Measurements from ENCODE around the gene CAMTA1.
"Not testable (repeated sequence)": the region's sequence is repeated elsewhere in the genome, so short reads cannot be mapped to it uniquely, and the experiment has no call there.

The CAMTA1 gene

GRCh38 chr1:7695497-7696117 is 910.4 kb downstream of the CAMTA1 start:
- DNase-seq, result no peak

- no peak for DNase-seq
These were observed 913.4 kb downstream of the CAMTA1 start for GRCh38 chr1:7698641-7699040.

GRCh38 chr1:7702365-7702764 is 917.1 kb downstream of the CAMTA1 start:
- no peak for DNase-seq

- peak in 1 of 2 experiments; percentile 17 for DNase-seq
These were observed 918.3 kb downstream of the CAMTA1 start for GRCh38 chr1:7703321-7704213.

GRCh38 chr1:7704214-7705047 is 919.2 kb downstream of the CAMTA1 start:
- DNase-seq, result peak; percentile 87 to 89

GRCh38 chr1:7705048-7705907 is 920.0 kb downstream of the CAMTA1 start:
- DNase-seq, result peak; percentile 21 to 32

GRCh38 chr1:7705908-7706216 is 920.6 kb downstream of the CAMTA1 start:
- no peak for DNase-seq

GRCh38 chr1:7707527-7707926 is 922.3 kb downstream of the CAMTA1 start:
- DNase-seq, result no peak

- DNase-seq, result not testable (repeated sequence)
These were observed 922.8 kb downstream of the CAMTA1 start for GRCh38 chr1:7708065-7708464.

GRCh38 chr1:7710859-7711258 is 925.6 kb downstream of the CAMTA1 start:
- DNase-seq, result no peak

GRCh38 chr1:7712731-7713323 is 927.6 kb downstream of the CAMTA1 start:
- no peak for DNase-seq

GRCh38 chr1:7716506-7716905 is 931.3 kb downstream of the CAMTA1 start:
- DNase-seq, result no peak

GRCh38 chr1:7717748-7718368 is 932.6 kb downstream of the CAMTA1 start:
- DNase-seq, result no peak

- DNase-seq, result no peak
These were observed 934.3 kb downstream of the CAMTA1 start for GRCh38 chr1:7719468-7720094.

GRCh38 chr1:7721940-7722669 is 936.9 kb downstream of the CAMTA1 start:
- DNase-seq, result no peak

- no peak for DNase-seq
These were observed 937.4 kb downstream of the CAMTA1 start for GRCh38 chr1:7722670-7723012.

GRCh38 chr1:7726623-7727022 is 941.4 kb downstream of the CAMTA1 start:
- DNase-seq, result no peak

- DNase-seq, result no peak
These were observed 942.7 kb downstream of the CAMTA1 start for GRCh38 chr1:7727809-7728471.

- no peak for DNase-seq
These were observed 944.5 kb downstream of the CAMTA1 start for GRCh38 chr1:7729761-7730160.

GRCh38 chr1:7732331-7732730 is 947.1 kb downstream of the CAMTA1 start:
- DNase-seq, result no peak
